ENCODE measurements around the gene AUTS2. TPM values are rescaled to one million over a fixed set of nuclear protein-coding genes. Genes with fewer than 3 reads are reported as not detected.

The AUTS2 gene
- total RNA-seq, 6 donors from 2014 or later: 38.9 to 151 (median 55.8) TPM

DNA sequence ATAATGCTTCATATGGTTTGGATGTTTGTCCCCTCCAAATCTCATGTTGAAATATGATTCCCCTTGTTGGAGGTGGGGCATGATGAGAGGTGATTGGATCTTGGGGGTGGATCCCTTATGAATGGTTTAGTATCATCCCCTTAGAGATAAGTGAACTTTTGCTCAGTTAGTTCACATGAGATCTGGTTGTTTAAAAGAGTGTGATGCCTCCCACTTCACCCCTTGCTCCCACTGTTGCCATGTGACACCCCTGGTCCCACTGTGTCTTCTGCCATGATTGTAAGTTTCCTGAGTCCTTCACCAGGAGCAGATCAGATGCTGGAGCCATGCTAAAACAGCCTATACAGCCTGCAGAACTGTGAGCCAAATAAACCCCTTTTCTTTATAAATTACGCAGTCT, 13.1 kb upstream of the AUTS2 start:
- no peak for ATAC-seq (ENCODE audit: low FRiP score in 2 of 2)
- 100% methylated on average over 1 of the region's 1 CpG for WGBS, 2 donors
- TF ChIP-seq CTCF (IDR thresholded peaks at IDR 0.05): no peak
- no peak for TF ChIP-seq POLR2AphosphoS5 (IDR thresholded peaks at IDR 0.05)
- no peak for TF ChIP-seq EP300 (IDR thresholded peaks at IDR 0.05)
- TF ChIP-seq POLR2A (IDR thresholded peaks at IDR 0.05): no peak
- DNase-seq: no peak
- no peaks in the 10 kb centered on the region for H3K36me3 ChIP-seq
- no peaks in the 10 kb centered on the region for H3K9me3 ChIP-seq
- no peaks in the 10 kb centered on the region for H3K27me3 ChIP-seq
- H3K4me3 ChIP-seq: no peak overlapping the region
- no peak overlapping the region for H3K27ac ChIP-seq
- no peaks in the 10 kb centered on the region for H3K4me1 ChIP-seq

GRCh38 chr7:69586321-69586720, 12.0 kb upstream of the AUTS2 start:
- no peaks in the 10 kb centered on the region for H3K9me3 ChIP-seq
- WGBS, 2 donors: 87 to 95% methylated on average over 2 to 3 of the region's 3 CpGs
- DNase-seq (no peak), ATAC-seq (ENCODE audit: low FRiP score in 2 of 2) (no peak)
- H3K27ac ChIP-seq: no peak overlapping the region
- H3K36me3 ChIP-seq: no peaks in the 10 kb centered on the region
- TF ChIP-seq POLR2AphosphoS5 (IDR thresholded peaks at IDR 0.05): no peak
- TF ChIP-seq POLR2A (IDR thresholded peaks at IDR 0.05): no peak
- TF ChIP-seq EP300 (IDR thresholded peaks at IDR 0.05): no peak
- TF ChIP-seq CTCF (IDR thresholded peaks at IDR 0.05): no peak
- no peaks in the 10 kb centered on the region for H3K27me3 ChIP-seq
- no peaks in the 10 kb centered on the region for H3K4me1 ChIP-seq
- no peak overlapping the region for H3K4me3 ChIP-seq

- no peaks in the 10 kb centered on the region for H3K27me3 ChIP-seq
- no peak for DNase-seq
- no peak for TF ChIP-seq CTCF (IDR thresholded peaks at IDR 0.05)
- TF ChIP-seq POLR2A (IDR thresholded peaks at IDR 0.05): no peak
- no peak for TF ChIP-seq EP300 (IDR thresholded peaks at IDR 0.05)
- TF ChIP-seq POLR2AphosphoS5 (IDR thresholded peaks at IDR 0.05): no peak
- WGBS, 2 donors: 71 to 82% methylated on average over 5 of the region's 5 CpGs
- no peaks in the 10 kb centered on the region for H3K9me3 ChIP-seq
- no peak for ATAC-seq (ENCODE audit: low FRiP score in 2 of 2)
- H3K27ac ChIP-seq: no peak overlapping the region
- no peaks in the 10 kb centered on the region for H3K36me3 ChIP-seq
- no peaks in the 10 kb centered on the region for H3K4me1 ChIP-seq
- no peak overlapping the region for H3K4me3 ChIP-seq
Measured at GRCh38 chr7:69588773-69589172, 9.5 kb upstream of the AUTS2 start.

GRCh38 chr7:69591805-69592204, 6.5 kb upstream of the AUTS2 start:
- no peak overlapping the region for H3K4me3 ChIP-seq
- DNase-seq (peak in 1 of 2 donors; percentile 40), ATAC-seq (ENCODE audit: low FRiP score in 2 of 2) (peak in 1 of 2 donors; percentile 31)
- H3K9me3 ChIP-seq: no peaks in the 10 kb centered on the region
- TF ChIP-seq POLR2A (IDR thresholded peaks at IDR 0.05) (no peak), EP300 (IDR thresholded peaks at IDR 0.05) (no peak), CTCF (IDR thresholded peaks at IDR 0.05) (no peak), POLR2AphosphoS5 (IDR thresholded peaks at IDR 0.05) (no peak)
- H3K4me1 ChIP-seq: no peaks in the 10 kb centered on the region
- no peak overlapping the region for H3K27ac ChIP-seq
- no peaks in the 10 kb centered on the region for H3K27me3 ChIP-seq
- 80 to 100% methylated on average over 3 to 12 of the region's 14 CpGs for WGBS, 2 donors
- H3K36me3 ChIP-seq: no peaks in the 10 kb centered on the region

GRCh38 chr7:69593511-69593910, 4.8 kb upstream of the AUTS2 start:
- no peaks in the 10 kb centered on the region for H3K36me3 ChIP-seq
- H3K4me3 ChIP-seq: no peak overlapping the region
- TF ChIP-seq EP300 (IDR thresholded peaks at IDR 0.05): no peak
- TF ChIP-seq POLR2A (IDR thresholded peaks at IDR 0.05): no peak
- no peak for TF ChIP-seq POLR2AphosphoS5 (IDR thresholded peaks at IDR 0.05)
- no peak for TF ChIP-seq CTCF (IDR thresholded peaks at IDR 0.05)
- WGBS, 2 donors: 71 to 76% methylated on average over 2 of the region's 2 CpGs
- H3K9me3 ChIP-seq: no peaks in the 10 kb centered on the region
- no peak overlapping the region for H3K27ac ChIP-seq
- ATAC-seq (ENCODE audit: low FRiP score in 2 of 2) (no peak), DNase-seq (no peak)
- no peaks in the 10 kb centered on the region for H3K27me3 ChIP-seq
- H3K4me1 ChIP-seq: peaks cover 4 to 13% (median 6%) of the 10 kb centered on the region in 4 donors
